ENCODE results near the gene OR2C3. TPM values are rescaled to one million over a fixed set of nuclear protein-coding genes. Genes with fewer than 3 reads are reported as not detected.
A peak's percentile ranks its signal among the peaks of the same experiment; 100 is the strongest.

OR2C3 gene
- total RNA-seq, result under 1 TPM in 1 of 6 donors, not detected in 5; 0.03 TPM

DNA sequence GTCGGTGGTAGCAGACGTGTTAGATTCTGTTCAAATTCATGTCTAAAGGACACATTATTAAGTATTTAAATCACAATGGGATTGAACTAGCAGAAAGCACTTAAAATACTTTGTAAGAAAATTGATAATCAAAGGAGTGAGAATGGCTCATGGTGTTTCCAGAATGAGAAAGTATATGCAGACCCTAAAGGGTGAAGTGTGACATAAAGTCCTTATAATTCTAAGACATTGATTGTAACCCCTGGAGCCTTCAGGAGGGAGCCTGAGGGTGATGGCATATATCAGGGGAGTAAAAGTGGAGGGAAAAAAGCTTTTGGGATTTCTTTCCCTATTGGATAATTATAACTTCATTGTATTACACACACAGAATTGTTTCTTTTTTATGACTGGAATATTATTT, at the start of gene OR2C3:
Gene OR2C3, minus strand, starts transcription at position 101 of the 400 bp plus-strand sequence. CDS start 3,929 bp downstream, outside the sequence.
- Histone ChIP-seq H3K27ac (no peak within 1 kb of the TSS), H3K36me3 (no peaks in the 10 kb centered on the region), H3K4me1 (no peaks in the 10 kb centered on the region), H3K4me3 (no peak within 1 kb of the TSS), H3K9me3 (no peaks in the 10 kb centered on the region), H3K27me3 (no peaks in the 10 kb centered on the region)
- WGBS, 2 donors, result 72 to 86% methylated on average over 2 of the region's 2 CpGs
- no peak for TF ChIP-seq POLR2AphosphoS5 (IDR thresholded peaks at IDR 0.05)
- TF ChIP-seq, protein P1, sequence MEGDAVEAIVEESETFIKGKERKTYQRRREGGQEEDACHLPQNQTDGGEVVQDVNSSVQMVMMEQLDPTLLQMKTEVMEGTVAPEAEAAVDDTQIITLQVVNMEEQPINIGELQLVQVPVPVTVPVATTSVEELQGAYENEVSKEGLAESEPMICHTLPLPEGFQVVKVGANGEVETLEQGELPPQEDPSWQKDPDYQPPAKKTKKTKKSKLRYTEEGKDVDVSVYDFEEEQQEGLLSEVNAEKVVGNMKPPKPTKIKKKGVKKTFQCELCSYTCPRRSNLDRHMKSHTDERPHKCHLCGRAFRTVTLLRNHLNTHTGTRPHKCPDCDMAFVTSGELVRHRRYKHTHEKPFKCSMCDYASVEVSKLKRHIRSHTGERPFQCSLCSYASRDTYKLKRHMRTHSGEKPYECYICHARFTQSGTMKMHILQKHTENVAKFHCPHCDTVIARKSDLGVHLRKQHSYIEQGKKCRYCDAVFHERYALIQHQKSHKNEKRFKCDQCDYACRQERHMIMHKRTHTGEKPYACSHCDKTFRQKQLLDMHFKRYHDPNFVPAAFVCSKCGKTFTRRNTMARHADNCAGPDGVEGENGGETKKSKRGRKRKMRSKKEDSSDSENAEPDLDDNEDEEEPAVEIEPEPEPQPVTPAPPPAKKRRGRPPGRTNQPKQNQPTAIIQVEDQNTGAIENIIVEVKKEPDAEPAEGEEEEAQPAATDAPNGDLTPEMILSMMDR (IDR thresholded peaks at IDR 0.05), result no peak
- no peak for TF ChIP-seq POLR2A (IDR thresholded peaks at IDR 0.05)
- TF ChIP-seq EP300 (IDR thresholded peaks at IDR 0.05), result no peak
- DNase-seq, result no peak
- no peak for ATAC-seq (ENCODE audit: low FRiP score in 2 of 2)

DNA sequence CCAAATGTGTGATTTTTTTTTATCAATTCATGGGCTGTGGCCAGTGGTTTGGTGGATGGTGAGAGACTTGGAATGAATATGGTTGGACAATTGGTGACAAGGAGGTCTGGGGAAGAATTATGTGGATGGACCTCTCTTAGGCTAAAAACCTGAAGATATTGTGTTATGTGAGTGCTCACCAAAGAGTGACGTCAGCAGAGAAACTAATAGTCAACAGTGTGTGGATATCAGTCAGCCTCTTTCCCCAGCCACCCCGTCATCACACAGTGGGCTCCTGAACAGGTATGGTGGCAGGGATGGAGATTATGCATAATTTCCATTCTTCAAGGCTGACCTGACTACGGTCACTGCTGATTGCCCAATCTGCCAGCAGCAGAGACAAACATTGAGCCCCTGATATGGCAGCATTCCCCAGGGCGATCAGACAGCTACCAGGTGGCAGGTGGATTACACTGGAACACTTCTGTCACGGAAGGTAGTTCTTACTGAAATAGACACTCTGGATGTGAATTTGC, 42.8 kb upstream of the OR2C3 start:
- WGBS, 2 donors, result 88 to 91% methylated on average over 5 of the region's 5 CpGs

DNA sequence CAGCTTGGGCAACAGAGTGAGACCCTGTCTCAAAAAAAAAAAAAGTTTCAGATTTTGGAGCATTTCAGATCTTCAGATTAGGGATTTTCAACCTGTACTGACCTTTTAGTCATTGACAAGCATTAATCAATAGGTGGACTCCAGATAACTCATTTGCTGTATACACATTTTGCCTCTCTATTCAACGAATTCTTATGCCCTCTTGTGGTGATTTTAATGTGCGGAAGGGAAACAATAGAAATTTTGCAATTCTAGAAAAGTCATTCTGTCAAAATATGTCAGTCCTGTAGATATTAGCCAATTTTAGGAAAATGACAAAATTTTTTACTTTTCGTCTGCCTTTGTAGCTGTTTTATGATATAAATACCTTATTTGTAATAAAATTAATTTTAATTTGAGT, 40.3 kb upstream of the OR2C3 start:
- no peaks in the 10 kb centered on the region for H3K4me1 ChIP-seq
- no peaks in the 10 kb centered on the region for H3K36me3 ChIP-seq
- no peak for DNase-seq
- H3K27me3 ChIP-seq, result no peaks in the 10 kb centered on the region
- 41 to 47% methylated on average over 3 of the region's 3 CpGs for WGBS, 2 donors
- no peaks in the 10 kb centered on the region for H3K9me3 ChIP-seq
- H3K4me3 ChIP-seq, result no peak overlapping the region
- ATAC-seq (ENCODE audit: low FRiP score in 2 of 2), result no peak
- TF ChIP-seq, protein P1 (IDR thresholded peaks at IDR 0.05), result peak in 1 of 6 experiments; percentile 13
- no peak for TF ChIP-seq POLR2A (IDR thresholded peaks at IDR 0.05)
- H3K27ac ChIP-seq, result no peak overlapping the region

More for the DNA sequence above, 42.8 kb upstream of the OR2C3 start:
- H3K27me3 ChIP-seq, result no peaks in the 10 kb centered on the region
- no peaks in the 10 kb centered on the region for H3K9me3 ChIP-seq
- no peaks in the 10 kb centered on the region for H3K4me1 ChIP-seq
- H3K27ac ChIP-seq, result no peak overlapping the region
- TF ChIP-seq, protein P1 (IDR thresholded peaks at IDR 0.05), result no peak
- no peak for TF ChIP-seq EP300 (IDR thresholded peaks at IDR 0.05)
- ATAC-seq (ENCODE audit: low FRiP score in 2 of 2) (no peak), DNase-seq (no peak)
- no peaks in the 10 kb centered on the region for H3K36me3 ChIP-seq
- no peak overlapping the region for H3K4me3 ChIP-seq

DNA sequence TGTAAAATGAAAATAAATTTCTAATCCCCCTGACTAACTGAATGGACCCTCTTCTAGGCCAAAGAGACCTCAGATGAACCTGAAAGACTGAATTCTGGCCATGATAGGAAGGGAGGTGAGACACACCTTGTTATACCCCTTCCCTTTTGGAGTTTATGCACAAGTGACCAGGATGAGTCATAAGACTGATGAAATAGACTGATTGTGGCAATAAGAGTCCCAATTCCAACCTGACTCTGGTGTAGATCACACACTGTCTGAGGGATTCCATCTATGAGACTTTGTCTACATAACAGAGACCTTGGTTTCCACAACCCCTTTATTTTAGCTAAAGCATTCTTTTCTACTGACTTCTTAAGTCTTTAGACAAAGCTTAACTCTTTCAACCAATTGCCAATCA, 38.4 kb upstream of the OR2C3 start:
- H3K4me1 ChIP-seq, result no peaks in the 10 kb centered on the region
- no peaks in the 10 kb centered on the region for H3K27me3 ChIP-seq
- no peak for ATAC-seq (ENCODE audit: low FRiP score in 2 of 2)
- H3K36me3 ChIP-seq, result no peaks in the 10 kb centered on the region
- no peak overlapping the region for H3K27ac ChIP-seq
- H3K4me3 ChIP-seq, result no peak overlapping the region
- H3K9me3 ChIP-seq, result no peaks in the 10 kb centered on the region
- no peak for TF ChIP-seq POLR2AphosphoS5 (IDR thresholded peaks at IDR 0.05)
- TF ChIP-seq, protein P1 (IDR thresholded peaks at IDR 0.05), result no peak
- TF ChIP-seq POLR2A (IDR thresholded peaks at IDR 0.05), result no peak
- TF ChIP-seq EP300 (IDR thresholded peaks at IDR 0.05), result no peak
- no peak for DNase-seq

DNA sequence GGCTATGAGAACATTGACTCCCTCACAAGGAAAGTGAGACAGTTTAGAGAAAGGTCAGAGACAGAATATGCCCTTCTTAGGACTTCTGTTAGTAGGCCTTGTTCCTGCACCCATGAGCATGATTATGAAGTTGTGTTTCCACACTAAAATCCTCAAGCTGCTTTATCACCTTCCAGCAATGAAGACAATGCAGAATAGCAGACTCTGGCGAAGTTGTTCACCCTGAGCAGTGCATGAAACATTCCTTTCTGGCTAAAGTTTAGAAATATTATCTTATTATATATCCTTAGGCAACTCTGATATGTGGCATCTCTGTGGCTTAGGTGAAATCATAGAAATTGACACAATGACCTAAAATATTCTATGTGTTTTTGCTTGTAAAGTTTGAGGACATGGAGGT, 38.0 kb upstream of the OR2C3 start:
- Histone ChIP-seq H3K27ac (no peak overlapping the region), H3K36me3 (no peaks in the 10 kb centered on the region), H3K9me3 (no peaks in the 10 kb centered on the region), H3K27me3 (no peaks in the 10 kb centered on the region), H3K4me3 (no peak overlapping the region), H3K4me1 (no peaks in the 10 kb centered on the region)
- DNase-seq (no peak), ATAC-seq (ENCODE audit: low FRiP score in 2 of 2) (no peak)
- TF ChIP-seq, protein P1 (IDR thresholded peaks at IDR 0.05), result no peak
- TF ChIP-seq EP300 (IDR thresholded peaks at IDR 0.05) (no peak), POLR2AphosphoS5 (IDR thresholded peaks at IDR 0.05) (no peak), POLR2A (IDR thresholded peaks at IDR 0.05) (no peak)
- WGBS, 2 donors, result 60 to 64% methylated on average over 1 of the region's 1 CpG

Measured in upper lobe of left lung (tissue), 6 donors.